WTC11 (cell line): ENCODE results near the gene HCRT. TPM values are rescaled to one million over a fixed set of nuclear protein-coding genes. Genes with fewer than 3 reads are reported as not detected.

ENCODE experiments used
- ATAC-seq: fragments of 200-7000 bp; cut with Tn5 transposase; 2 replicates; pipeline ENCODE4 v1.10.0; 2021; ENCODE audit warnings: mild to moderate bottlenecking, moderate library complexity
- CTCF ChIA-PET: fragments of 300-600 bp; sonication (Branson Sonifier 250); formaldehyde crosslinking; loops from one replicate; lab custom pipeline; 2021; ENCODE audit warnings: antibody characterized with exemption; lab: Charles Lee
- POLR2A ChIA-PET: fragments of 350-600 bp; sonication (Branson Sonifier 250); formaldehyde crosslinking; loops from one replicate; lab custom pipeline; 2021; ENCODE audit warnings: antibody characterized with exemption; lab: Charles Lee
- DNase-seq: peaks from one replicate; pipeline ENCODE4 v3.0.0; 2021; ENCODE audit warnings: low spot score
- H3K27ac Mint-ChIP-seq: 2 replicates; pipeline ENCODE4 v1.8.0; 2021; ENCODE audit warnings: mixed read lengths
- H3K27me3 Mint-ChIP-seq: 2 replicates; pipeline ENCODE4 v1.8.0; 2021; ENCODE audit warnings: low read depth, mild to moderate bottlenecking, moderate library complexity, mixed read lengths
- H3K36me3 Mint-ChIP-seq: 2 replicates; pipeline ENCODE4 v1.8.0; 2021; ENCODE audit warnings: mixed read lengths
- H3K4me1 Mint-ChIP-seq: 2 replicates; pipeline ENCODE4 v1.8.0; 2022; ENCODE audit warnings: mixed read lengths
- H3K4me3 Mint-ChIP-seq: 2 replicates; pipeline ENCODE4 v1.8.0; 2021; ENCODE audit warnings: mild to moderate bottlenecking, moderate library complexity, mixed read lengths
- H3K9me3 Mint-ChIP-seq: 2 replicates; pipeline ENCODE4 v1.8.0; 2021; ENCODE audit warnings: mixed read lengths
- CREB1 ChIP-seq: sonication (generic); formaldehyde crosslinking; IDR thresholded peaks from 2 replicates; pipeline ENCODE4 v1.8.0; 2023; ENCODE audit warnings: mild to moderate bottlenecking, missing genetic modification reagents
- CREM ChIP-seq: sonication (generic); formaldehyde crosslinking; IDR thresholded peaks from 2 replicates; pipeline ENCODE4 v1.8.1; 2022; ENCODE audit warnings: mild to moderate bottlenecking, missing genetic modification reagents, moderate library complexity
- E2F4 ChIP-seq: sonication (generic); formaldehyde crosslinking; IDR thresholded peaks from 2 replicates; pipeline ENCODE4 v1.8.1; 2022; ENCODE audit warnings: low read depth, mild to moderate bottlenecking, moderate library complexity, missing genetic modification reagents, borderline replicate concordance
- ERG ChIP-seq: fragments of 250-450 bp; sonication (Bioruptor Pico); IDR thresholded peaks from 2 replicates; pipeline ENCODE4 v1.8.0; 2021; ENCODE audit warnings: mild to moderate bottlenecking
- IRF2 ChIP-seq: sonication (generic); formaldehyde crosslinking; IDR thresholded peaks from 2 replicates; pipeline ENCODE4 v1.8.0; 2022; ENCODE audit warnings: low read depth, missing genetic modification reagents, borderline replicate concordance
- JAZF1 ChIP-seq: fragments of 250-450 bp; sonication (Bioruptor Pico); IDR thresholded peaks from 2 replicates; pipeline ENCODE4 v1.9.0; 2021; ENCODE audit warnings: moderate library complexity, mild to moderate bottlenecking, inconsistent platforms
- MXD4 ChIP-seq: fragments of 250-450 bp; sonication (Bioruptor Pico); IDR thresholded peaks from 2 replicates; pipeline ENCODE4 v1.8.0; 2021; ENCODE audit warnings: mild to moderate bottlenecking, moderate library complexity, borderline replicate concordance
- NR3C1 ChIP-seq: sonication (generic); formaldehyde crosslinking; conservative IDR thresholded peaks from 2 replicates; pipeline ENCODE4 v1.8.1; 2023; ENCODE audit warnings: low read depth, mild to moderate bottlenecking, missing genetic modification reagents
- PREB ChIP-seq: sonication (generic); formaldehyde crosslinking; IDR thresholded peaks from 2 replicates; pipeline ENCODE4 v1.8.1; 2022; ENCODE audit warnings: mild to moderate bottlenecking, missing genetic modification reagents, moderate library complexity, borderline replicate concordance
- PRRX2 ChIP-seq: fragments of 250-450 bp; sonication (Bioruptor Pico); IDR thresholded peaks from 2 replicates; pipeline ENCODE4 v1.8.0; 2021; ENCODE audit warnings: mild to moderate bottlenecking
- RORB ChIP-seq: fragments of 250-450 bp; sonication (Bioruptor Pico); IDR thresholded peaks from 2 replicates; pipeline ENCODE4 v1.9.0; 2021; ENCODE audit warnings: mild to moderate bottlenecking
- SMAD3 ChIP-seq: sonication (generic); formaldehyde crosslinking; IDR thresholded peaks from 2 replicates; pipeline ENCODE4 v1.8.0; 2022; ENCODE audit warnings: missing genetic modification reagents, mild to moderate bottlenecking, borderline replicate concordance
- TEAD4 ChIP-seq: sonication (generic); formaldehyde crosslinking; IDR thresholded peaks from 2 replicates; pipeline ENCODE4 v1.8.0; 2022; ENCODE audit warnings: mild to moderate bottlenecking, missing genetic modification reagents
- TP53 ChIP-seq: sonication (generic); formaldehyde crosslinking; IDR thresholded peaks from 2 replicates; pipeline ENCODE4 v1.8.1; 2023; ENCODE audit warnings: mild to moderate bottlenecking, missing genetic modification reagents
- ZBTB21 ChIP-seq: sonication (generic); formaldehyde crosslinking; IDR thresholded peaks from 2 replicates; pipeline ENCODE4 v1.8.1; 2023; ENCODE audit warnings: mild to moderate bottlenecking, missing genetic modification reagents, borderline replicate concordance
- ZNF263 ChIP-seq: sonication (generic); formaldehyde crosslinking; IDR thresholded peaks from 2 replicates; pipeline ENCODE4 v1.8.1; 2022; ENCODE audit warnings: low read depth, mild to moderate bottlenecking, moderate library complexity, missing genetic modification reagents
- ZNF281 ChIP-seq: sonication (generic); formaldehyde crosslinking; IDR thresholded peaks from 2 replicates; pipeline ENCODE4 v1.8.0; 2023; ENCODE audit warnings: mild to moderate bottlenecking, missing genetic modification reagents
- ZNF423 ChIP-seq: fragments of 250-450 bp; sonication (Bioruptor Pico); IDR thresholded peaks from 2 replicates; pipeline ENCODE4 v2.1.2; 2022; ENCODE audit warnings: mild to moderate bottlenecking, moderate library complexity
- ZNF512 ChIP-seq: sonication (generic); formaldehyde crosslinking; IDR thresholded peaks from 2 replicates; pipeline ENCODE4 v1.8.1; 2022; ENCODE audit warnings: missing genetic modification reagents, borderline replicate concordance
- total RNA-seq: library from RNA; stranded (reverse); gene quantifications from 3 replicates; pipeline ENCODE4 v1.2.3, GENCODE V29; 2021
- TF ChIP-seq, protein P1 (sequence below): sonication (generic); formaldehyde crosslinking; IDR thresholded peaks from 2 replicates; pipeline ENCODE4 v1.8.1; 2023; ENCODE audit warnings: mild to moderate bottlenecking, moderate library complexity, missing genetic modification reagents

Gene HCRT
- total RNA-seq, 1 experiment from 2014 or later, result not detected

DNA sequence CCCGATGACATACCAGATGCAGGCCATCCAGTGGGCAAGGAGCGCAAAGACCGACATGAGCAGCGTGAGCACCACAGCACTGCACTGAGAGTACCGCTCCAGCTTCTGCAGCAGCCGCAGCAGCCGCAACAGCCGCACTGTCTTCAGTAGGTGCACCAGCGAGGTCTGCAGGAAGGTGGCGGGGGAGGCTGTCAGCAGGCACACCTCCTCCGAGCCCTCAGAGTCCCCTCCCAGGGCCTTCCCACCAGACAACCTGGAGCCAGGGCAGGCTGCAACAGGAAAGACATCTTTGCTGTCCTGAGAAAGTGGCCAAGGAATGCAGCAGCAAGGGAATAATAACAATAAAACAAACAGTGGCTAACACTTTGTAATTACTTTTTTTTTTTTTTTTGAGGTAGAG lies 13.4 kb downstream of the HCRT start:
- Mint-ChIP-seq H3K27me3 (no peaks in the 10 kb centered on the region; the same call in 1 of the 2 replicates), H3K36me3 (no peaks in the 10 kb centered on the region), H3K4me1 (no peaks in the 10 kb centered on the region), H3K9me3 (no peaks in the 10 kb centered on the region), H3K4me3 (no peak overlapping the region), H3K27ac (no peak overlapping the region)
- DNase-seq, result peak; percentile 44
- ChIA-PET CTCF (interaction anchor here (0.7 to 1.8 kb wide), 8 partner anchors 9 to 143 kb away, joined by 3 to 13 read pairs (median 4); partner anchors contain the start of genes GHDC and KCNH4), POLR2A (interaction anchor here (0.7 kb wide), 1 partner anchor 115 kb away, joined by 3 read pairs; no protein-coding TSS in a partner anchor)
- TF ChIP-seq RORB (CRISPR knock-in tag), result no peak
- TF ChIP-seq CREB1 (CRISPR knock-in tag), result no peak
- TF ChIP-seq ZNF263 (CRISPR knock-in tag), result no peak
- TF ChIP-seq E2F4 (CRISPR knock-in tag), result no peak
- peak; percentile 82 for ATAC-seq

DNA sequence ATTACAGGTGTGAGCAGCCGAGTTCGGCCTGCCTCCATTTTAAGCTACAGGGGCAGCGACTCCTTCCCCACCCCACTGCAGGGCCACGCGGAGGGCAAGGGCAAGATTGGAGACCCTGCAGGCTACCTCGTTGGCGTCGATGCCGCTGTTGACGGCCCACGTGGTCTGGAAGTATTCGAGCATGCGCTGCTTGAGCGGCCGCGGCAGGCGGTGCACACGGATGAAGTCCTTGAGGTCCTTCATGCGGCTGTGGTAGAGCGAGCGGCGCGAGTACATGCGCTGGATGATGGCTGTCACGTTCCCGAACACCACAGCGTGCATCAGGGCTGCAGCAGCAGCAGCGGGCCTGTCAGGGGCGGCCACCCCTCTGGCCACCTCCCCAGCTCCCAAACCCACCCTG lies 15.9 kb downstream of the HCRT start:
- POLR2A ChIA-PET, result no interaction called here
- TF ChIP-seq TEAD4, result no peak
- no peak for TF ChIP-seq ZNF512 (CRISPR knock-in tag)
- no peak for TF ChIP-seq CREM (CRISPR knock-in tag)
- TF ChIP-seq PRRX2 (CRISPR knock-in tag), result no peak
- TF ChIP-seq ZNF423, result no peak
- TF ChIP-seq PREB (CRISPR knock-in tag), result no peak
- TF ChIP-seq, protein P1, sequence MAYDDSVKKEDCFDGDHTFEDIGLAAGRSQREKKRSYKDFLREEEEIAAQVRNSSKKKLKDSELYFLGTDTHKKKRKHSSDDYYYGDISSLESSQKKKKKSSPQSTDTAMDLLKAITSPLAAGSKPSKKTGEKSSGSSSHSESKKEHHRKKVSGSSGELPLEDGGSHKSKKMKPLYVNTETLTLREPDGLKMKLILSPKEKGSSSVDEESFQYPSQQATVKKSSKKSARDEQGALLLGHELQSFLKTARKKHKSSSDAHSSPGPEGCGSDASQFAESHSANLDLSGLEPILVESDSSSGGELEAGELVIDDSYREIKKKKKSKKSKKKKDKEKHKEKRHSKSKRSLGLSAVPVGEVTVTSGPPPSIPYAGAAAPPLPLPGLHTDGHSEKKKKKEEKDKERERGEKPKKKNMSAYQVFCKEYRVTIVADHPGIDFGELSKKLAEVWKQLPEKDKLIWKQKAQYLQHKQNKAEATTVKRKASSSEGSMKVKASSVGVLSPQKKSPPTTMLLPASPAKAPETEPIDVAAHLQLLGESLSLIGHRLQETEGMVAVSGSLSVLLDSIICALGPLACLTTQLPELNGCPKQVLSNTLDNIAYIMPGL, result no peak
- TF ChIP-seq IRF2 (CRISPR knock-in tag), result no peak
- no peak for TF ChIP-seq JAZF1 (CRISPR knock-in tag)
- no peak for TF ChIP-seq NR3C1 (CRISPR knock-in tag)
- TF ChIP-seq ZBTB21 (CRISPR knock-in tag), result no peak
- no peak for TF ChIP-seq ERG
- TF ChIP-seq TP53 (CRISPR knock-in tag), result no peak
- TF ChIP-seq SMAD3 (CRISPR knock-in tag), result no peak
- no peak for TF ChIP-seq MXD4 (CRISPR knock-in tag)
- no peak for TF ChIP-seq ZNF281
- TF ChIP-seq, all 79 proteins: peak for 0
- H3K36me3 Mint-ChIP-seq, result no peaks in the 10 kb centered on the region
- no peak overlapping the region for H3K27ac Mint-ChIP-seq
- DNase-seq (no peak), ATAC-seq (no peak)
- no peak overlapping the region for H3K4me3 Mint-ChIP-seq
- H3K9me3 Mint-ChIP-seq, result no peaks in the 10 kb centered on the region
- no peaks in the 10 kb centered on the region; the same call in 1 of the 2 replicates for H3K27me3 Mint-ChIP-seq
- CTCF ChIA-PET, result interaction anchor here (1.5 kb wide), 1 partner anchor 53 kb away, joined by 5 read pairs; no protein-coding TSS in a partner anchor
- H3K4me1 Mint-ChIP-seq, result no peaks in the 10 kb centered on the region
